ENCODE results near the gene LARP4B.

DNA sequence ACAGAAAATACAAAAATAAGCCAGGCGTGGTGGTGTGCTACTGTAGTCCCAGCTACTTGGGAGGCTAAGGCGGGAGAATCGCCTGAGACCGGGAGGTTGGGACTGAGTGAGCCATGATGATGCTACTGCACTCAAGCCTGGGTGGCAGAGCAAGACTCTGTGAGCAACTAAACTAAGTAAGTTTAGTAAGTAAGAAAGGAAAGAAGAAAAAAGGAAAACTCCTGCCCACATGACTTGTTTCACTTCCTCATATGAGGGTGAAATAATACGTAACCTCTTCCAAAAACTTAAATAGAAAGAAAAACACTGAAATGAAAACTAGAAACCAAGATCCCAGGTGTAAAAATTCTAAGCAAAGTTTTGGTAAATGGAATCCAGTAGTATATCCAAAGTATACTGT, 79.6 kb downstream of the LARP4B start:
- TF ChIP-seq, protein P1, sequence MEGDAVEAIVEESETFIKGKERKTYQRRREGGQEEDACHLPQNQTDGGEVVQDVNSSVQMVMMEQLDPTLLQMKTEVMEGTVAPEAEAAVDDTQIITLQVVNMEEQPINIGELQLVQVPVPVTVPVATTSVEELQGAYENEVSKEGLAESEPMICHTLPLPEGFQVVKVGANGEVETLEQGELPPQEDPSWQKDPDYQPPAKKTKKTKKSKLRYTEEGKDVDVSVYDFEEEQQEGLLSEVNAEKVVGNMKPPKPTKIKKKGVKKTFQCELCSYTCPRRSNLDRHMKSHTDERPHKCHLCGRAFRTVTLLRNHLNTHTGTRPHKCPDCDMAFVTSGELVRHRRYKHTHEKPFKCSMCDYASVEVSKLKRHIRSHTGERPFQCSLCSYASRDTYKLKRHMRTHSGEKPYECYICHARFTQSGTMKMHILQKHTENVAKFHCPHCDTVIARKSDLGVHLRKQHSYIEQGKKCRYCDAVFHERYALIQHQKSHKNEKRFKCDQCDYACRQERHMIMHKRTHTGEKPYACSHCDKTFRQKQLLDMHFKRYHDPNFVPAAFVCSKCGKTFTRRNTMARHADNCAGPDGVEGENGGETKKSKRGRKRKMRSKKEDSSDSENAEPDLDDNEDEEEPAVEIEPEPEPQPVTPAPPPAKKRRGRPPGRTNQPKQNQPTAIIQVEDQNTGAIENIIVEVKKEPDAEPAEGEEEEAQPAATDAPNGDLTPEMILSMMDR (IDR thresholded peaks at IDR 0.05; ENCODE audit: low read depth, low read length, missing input control): no peak
- TF ChIP-seq, protein P2, sequence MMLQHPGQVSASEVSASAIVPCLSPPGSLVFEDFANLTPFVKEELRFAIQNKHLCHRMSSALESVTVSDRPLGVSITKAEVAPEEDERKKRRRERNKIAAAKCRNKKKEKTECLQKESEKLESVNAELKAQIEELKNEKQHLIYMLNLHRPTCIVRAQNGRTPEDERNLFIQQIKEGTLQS (IDR thresholded peaks at IDR 0.05): no peak
- TF ChIP-seq YY1 (IDR thresholded peaks at IDR 0.05) (no peak), FOXA1 (IDR thresholded peaks at IDR 0.05) (no peak), HNF4G (IDR thresholded peaks at IDR 0.05) (no peak), SP1 (IDR thresholded peaks at IDR 0.05) (no peak), RAD21 (IDR thresholded peaks at IDR 0.05) (no peak), JUND (IDR thresholded peaks at IDR 0.05) (no peak), TAF1 (conservative IDR thresholded peaks at IDR 0.05) (no peak)
- TF ChIP-seq, protein P3, sequence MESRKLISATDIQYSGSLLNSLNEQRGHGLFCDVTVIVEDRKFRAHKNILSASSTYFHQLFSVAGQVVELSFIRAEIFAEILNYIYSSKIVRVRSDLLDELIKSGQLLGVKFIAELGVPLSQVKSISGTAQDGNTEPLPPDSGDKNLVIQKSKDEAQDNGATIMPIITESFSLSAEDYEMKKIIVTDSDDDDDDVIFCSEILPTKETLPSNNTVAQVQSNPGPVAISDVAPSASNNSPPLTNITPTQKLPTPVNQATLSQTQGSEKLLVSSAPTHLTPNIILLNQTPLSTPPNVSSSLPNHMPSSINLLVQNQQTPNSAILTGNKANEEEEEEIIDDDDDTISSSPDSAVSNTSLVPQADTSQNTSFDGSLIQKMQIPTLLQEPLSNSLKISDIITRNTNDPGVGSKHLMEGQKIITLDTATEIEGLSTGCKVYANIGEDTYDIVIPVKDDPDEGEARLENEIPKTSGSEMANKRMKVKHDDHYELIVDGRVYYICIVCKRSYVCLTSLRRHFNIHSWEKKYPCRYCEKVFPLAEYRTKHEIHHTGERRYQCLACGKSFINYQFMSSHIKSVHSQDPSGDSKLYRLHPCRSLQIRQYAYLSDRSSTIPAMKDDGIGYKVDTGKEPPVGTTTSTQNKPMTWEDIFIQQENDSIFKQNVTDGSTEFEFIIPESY (IDR thresholded peaks at IDR 0.05): no peak
- TF ChIP-seq, protein P4, sequence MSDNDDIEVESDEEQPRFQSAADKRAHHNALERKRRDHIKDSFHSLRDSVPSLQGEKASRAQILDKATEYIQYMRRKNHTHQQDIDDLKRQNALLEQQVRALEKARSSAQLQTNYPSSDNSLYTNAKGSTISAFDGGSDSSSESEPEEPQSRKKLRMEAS (IDR thresholded peaks at IDR 0.05): no peak
